ENCODE results near the gene BRD4. TPM values are rescaled to one million over a fixed set of nuclear protein-coding genes. Genes with fewer than 3 reads are reported as not detected.
A peak's percentile ranks its signal among the peaks of the same experiment; 100 is the strongest.

The BRD4 gene
- total RNA-seq, 1 experiment from 2014 or later, result 144 TPM

GRCh38 chr19:15284896-15285295 lies 47.4 kb downstream of the BRD4 start:
- H2BK120ac ChIP-seq (ENCODE audit: low read depth, low read length, poor library complexity, severe bottlenecking), result no peak overlapping the region
- H2BK20ac ChIP-seq (ENCODE audit: low read depth, low read length, poor library complexity, severe bottlenecking), result no peak overlapping the region
- no peaks in the 10 kb centered on the region for H3K27me3 ChIP-seq (ENCODE audit: insufficient read depth, low read length)
- Mint-ChIP-seq H3K4me3 (no peak overlapping the region; a peak in 1 of 5 replicates), H3K9me3 (no peaks in the 10 kb centered on the region), H3K27ac (peak overlapping the region in 2 of 3 experiments; percentile 56 to 86; a peak in 3 of 7 replicates), H3K36me3 (ENCODE audit: insufficient read depth in 1 of 3, low read depth in 3 of 3) (no peaks in the 10 kb centered on the region), H3K4me1 (peaks cover 81 to 84% of the 10 kb centered on the region in 2 experiments), H3K27me3 (ENCODE audit: low read depth) (no peaks in the 10 kb centered on the region)
- H3K14ac ChIP-seq (ENCODE audit: insufficient read depth, low read length), result no peak overlapping the region
- H4K8ac ChIP-seq (replicated peaks; ENCODE audit: insufficient read length, low read depth, low read length), result no peak overlapping the region
- no peak overlapping the region for H3K27ac ChIP-seq (ENCODE audit: insufficient read length, low read depth, low read length)
- H3K4ac ChIP-seq (ENCODE audit: low read depth, low read length), result no peak overlapping the region
- no peak overlapping the region for H3K18ac ChIP-seq (ENCODE audit: insufficient read length, low read depth, low read length)
- H3T11ph ChIP-seq (ENCODE audit: low read length), result no peak overlapping the region
- H3K79me2 ChIP-seq (ENCODE audit: insufficient read depth, low read length), result peaks cover 88% of the 10 kb centered on the region
- no peaks in the 10 kb centered on the region for H3K23me2 ChIP-seq (ENCODE audit: insufficient read length, low read depth, low read length, poor library complexity, severe bottlenecking)
- no peaks in the 10 kb centered on the region for H4K20me1 ChIP-seq (ENCODE audit: control insufficient read depth, insufficient read depth, insufficient read length)
- DNase-seq, result no peak
- H2BK5ac ChIP-seq (ENCODE audit: insufficient read length, low read length), result no peak overlapping the region
- no CpG with 5 or more reads among the region's 3 CpGs for WGBS (ENCODE audit: extremely low coverage, insufficient read length, low lambda C conversion rate)
- H3K23ac ChIP-seq (ENCODE audit: insufficient read length, low read depth, low read length), result no peak overlapping the region
- no peak overlapping the region for H2AK5ac ChIP-seq (ENCODE audit: insufficient read length, low read length)
- no peak overlapping the region for H4K5ac ChIP-seq (ENCODE audit: insufficient read length, low read depth, low read length)
- H3K9me3 ChIP-seq (ENCODE audit: control insufficient read depth, low read depth, low read length), result no peaks in the 10 kb centered on the region
- H2BK15ac ChIP-seq (ENCODE audit: low read depth, low read length), result no peak overlapping the region
- peaks cover 21% of the 10 kb centered on the region for H3K79me1 ChIP-seq (ENCODE audit: insufficient read depth, low read depth, low read length, poor library complexity, severe bottlenecking)
- no peak overlapping the region for H4K91ac ChIP-seq (ENCODE audit: insufficient read length, low read depth, low read length)
- TF ChIP-seq CTCF (conservative IDR thresholded peaks at IDR 0.05), result no peak
- H2AFZ ChIP-seq (ENCODE audit: low read length), result no peak overlapping the region
- no peak overlapping the region for H3K9ac ChIP-seq (ENCODE audit: extremely low read depth, insufficient read length, low read length)
- no peak overlapping the region for H2BK12ac ChIP-seq (ENCODE audit: insufficient read length, low read depth, low read length)
- no peak overlapping the region for H3K56ac ChIP-seq (ENCODE audit: insufficient read length, low read depth, low read length)
- H3K4me2 ChIP-seq (ENCODE audit: insufficient read depth, insufficient read length, low read length), result no peak overlapping the region
- H3K4me1 ChIP-seq (ENCODE audit: insufficient read depth, low read length), result peaks cover 13% of the 10 kb centered on the region; the same call in 1 of the 2 replicates
